ENCODE measurements around the gene PF4V1.
"Not testable (repeated sequence)": the region's sequence is repeated elsewhere in the genome, so short reads cannot be mapped to it uniquely, and the experiment has no call there.

The PF4V1 gene

GRCh38 chr4:73870768-73871167 lies 17.7 kb downstream of the PF4V1 start:
- DNase-seq (ENCODE audit: low read depth in 2 of 2) = no peak

- no peak for DNase-seq (ENCODE audit: low read depth in 2 of 2)
Measured at GRCh38 chr4:73871511-73872310, 18.6 kb downstream of the PF4V1 start.

GRCh38 chr4:73872316-73873108 lies 19.4 kb downstream of the PF4V1 start:
- no peak for DNase-seq (ENCODE audit: low read depth in 2 of 2)

- no peak for DNase-seq (ENCODE audit: low read depth in 2 of 2)
Measured at GRCh38 chr4:73874386-73874785, 21.3 kb downstream of the PF4V1 start.

GRCh38 chr4:73875401-73875800 lies 22.3 kb downstream of the PF4V1 start:
- no peak for DNase-seq (ENCODE audit: low read depth in 2 of 2)

GRCh38 chr4:73883306-73883705 lies 30.2 kb downstream of the PF4V1 start:
- no peak for DNase-seq (ENCODE audit: low read depth in 2 of 2)

- no peak for DNase-seq (ENCODE audit: low read depth in 2 of 2)
Measured at GRCh38 chr4:73885574-73886267, 32.6 kb downstream of the PF4V1 start.

- DNase-seq (ENCODE audit: low read depth in 2 of 2) = no peak
Measured at GRCh38 chr4:73891326-73891725, 38.2 kb downstream of the PF4V1 start.

GRCh38 chr4:73891739-73892405 lies 38.8 kb downstream of the PF4V1 start:
- DNase-seq (ENCODE audit: low read depth in 2 of 2) = no peak

- DNase-seq (ENCODE audit: low read depth in 2 of 2) = no peak
Measured at GRCh38 chr4:73892966-73893365, 39.9 kb downstream of the PF4V1 start.

- DNase-seq (ENCODE audit: low read depth in 2 of 2) = no peak
Measured at GRCh38 chr4:73894001-73894400, 40.9 kb downstream of the PF4V1 start.

GRCh38 chr4:73895201-73896175 lies 42.4 kb downstream of the PF4V1 start:
- DNase-seq (ENCODE audit: low read depth in 2 of 2) = no peak

- DNase-seq (ENCODE audit: low read depth in 2 of 2) = no peak
Measured at GRCh38 chr4:73896416-73896815, 43.3 kb downstream of the PF4V1 start.

- DNase-seq (ENCODE audit: low read depth in 2 of 2) = no peak
Measured at GRCh38 chr4:73897380-73898136, 44.5 kb downstream of the PF4V1 start.

- not testable (repeated sequence) for DNase-seq (ENCODE audit: low read depth in 2 of 2)
Measured at GRCh38 chr4:73899338-73899737, 46.2 kb downstream of the PF4V1 start.

- no peak for DNase-seq (ENCODE audit: low read depth in 2 of 2)
Measured at GRCh38 chr4:73901031-73901430, 47.9 kb downstream of the PF4V1 start.

GRCh38 chr4:73902038-73902637 lies 49.0 kb downstream of the PF4V1 start:
- no peak for DNase-seq (ENCODE audit: low read depth in 2 of 2)

- DNase-seq (ENCODE audit: low read depth in 2 of 2) = no peak
Measured at GRCh38 chr4:73902817-73903547, 49.9 kb downstream of the PF4V1 start.

All from stimulated activated CD8-positive, alpha-beta memory T cell treated with anti-CD3 and anti-CD28 coated beads, Interleukin-15, amount 100 ng/mL, for 4 hours (primary cell).